Ascending aorta (tissue), 2 donors: Measurements from ENCODE around the gene TMTC1. TPM values are rescaled to one million over a fixed set of nuclear protein-coding genes. Genes with fewer than 3 reads are reported as not detected.

Experiments
- DNase-seq, 2 donors: peaks; one replicate each; pipeline ENCODE4 v3.0.0-alpha.2; 2019; ENCODE audit warnings: low spot score in 2 of 2
- H3K27ac ChIP-seq, 2 donors: fragments of 200-600 bp; sonication (generic); one replicate each; pipeline ENCODE4 v1.5.1; 2016 to 2017; ENCODE audit warnings: mild to moderate bottlenecking in 1 of 2
- H3K27me3 ChIP-seq: fragments of 200-600 bp; sonication (generic); one replicate; pipeline ENCODE4 v1.5.1; 2017
- H3K36me3 ChIP-seq, 2 donors: fragments of 200-600 bp; sonication (generic); one replicate each; pipeline ENCODE4 v1.5.1; 2016
- H3K4me1 ChIP-seq, 2 donors: fragments of 200-600 bp; sonication (generic); one replicate each; pipeline ENCODE4 v1.5.1; 2016 to 2017; ENCODE audit warnings: mild to moderate bottlenecking in 1 of 2
- H3K4me3 ChIP-seq, 2 donors: fragments of 200-600 bp; sonication (generic); one replicate each; pipeline ENCODE4 v1.5.1; 2016 to 2017; ENCODE audit warnings: mild to moderate bottlenecking in 1 of 2
- H3K9me3 ChIP-seq, 2 donors: fragments of 200-600 bp; sonication (generic); one replicate each; pipeline ENCODE4 v1.5.1; 2016
- CTCF ChIP-seq, 3 experiments: fragments of 200-600 bp in 2 of 3; fragments of 450-650 bp in 1 of 3; sonication (generic) in 2 of 3; IDR thresholded peaks; one replicate each; pipeline ENCODE4 v1.5.1; 2016 to 2019; ENCODE audit warnings: antibody characterized with exemption in 3 of 3, mild to moderate bottlenecking in 1 of 3, moderate library complexity in 1 of 3
- intact Hi-C: fragments of 100-400 bp; cut with DNase I; formaldehyde crosslinking; loops from one replicate; pipeline ENCODE4 v1.15.1; 2023
- total RNA-seq: library from RNA; depleted of rRNA; stranded (reverse); fragments of >200 nt; gene quantifications from one replicate; pipeline ENCODE4 v1.1.0, GENCODE V29; 2016

TMTC1 gene
- total RNA-seq, 1 donor from 2014 or later: 176 TPM

DNA sequence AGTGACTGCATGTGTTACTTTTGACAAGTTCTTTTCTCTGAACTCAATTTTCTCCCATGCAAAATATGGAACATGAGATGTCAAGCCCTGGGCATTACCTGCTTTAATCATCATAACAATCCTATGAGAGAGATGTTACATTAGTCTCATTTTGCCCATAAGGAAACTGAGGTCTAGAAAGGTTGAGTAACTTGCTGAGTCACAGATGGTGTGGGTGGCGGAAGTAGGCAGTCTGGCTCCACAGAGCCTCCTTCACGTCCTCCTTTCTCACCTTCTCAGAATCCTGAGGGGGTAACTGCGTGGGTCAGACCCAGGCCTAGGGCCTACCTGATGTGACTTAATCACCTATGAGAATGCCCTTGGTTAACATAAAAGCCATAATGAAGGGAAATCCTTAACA, 50.7 kb downstream of the TMTC1 start:
- Histone ChIP-seq H3K27me3 (no peaks in the 10 kb centered on the region), H3K27ac (peak overlapping the region; percentile 8 to 51), H3K4me3 (no peak overlapping the region), H3K36me3 (peaks cover 0 to 9% of the 10 kb centered on the region in 2 donors), H3K4me1 (peaks cover 4 to 18% of the 10 kb centered on the region in 2 donors), H3K9me3 (no peaks in the 10 kb centered on the region)
- no peak for DNase-seq
- no peak for TF ChIP-seq CTCF (IDR thresholded peaks at IDR 0.05)
- intact Hi-C loops: no loop called here

- TF ChIP-seq CTCF (IDR thresholded peaks at IDR 0.05): no peak
- peaks cover 4 to 17% of the 10 kb centered on the region in 2 donors for H3K4me1 ChIP-seq
- peak overlapping the region; percentile 8 to 32 for H3K27ac ChIP-seq
- intact Hi-C loops: no loop called here
- no peak for DNase-seq
- peaks cover 0 to 9% of the 10 kb centered on the region in 2 donors for H3K36me3 ChIP-seq
- H3K27me3 ChIP-seq: no peaks in the 10 kb centered on the region
- no peaks in the 10 kb centered on the region for H3K9me3 ChIP-seq
- H3K4me3 ChIP-seq: no peak overlapping the region
Observed at GRCh38 chr12:29732593-29732992, 51.1 kb downstream of the TMTC1 start.

- no peak for TF ChIP-seq CTCF (IDR thresholded peaks at IDR 0.05)
- intact Hi-C loops: no loop called here
- peaks cover 0 to 9% of the 10 kb centered on the region in 2 donors for H3K36me3 ChIP-seq
- H3K27me3 ChIP-seq: no peaks in the 10 kb centered on the region
- no peak for DNase-seq
- H3K4me3 ChIP-seq: no peak overlapping the region
- no peaks in the 10 kb centered on the region for H3K9me3 ChIP-seq
- H3K27ac ChIP-seq: peak overlapping the region; percentile 15 to 32
- H3K4me1 ChIP-seq: peaks cover 4 to 17% of the 10 kb centered on the region in 2 donors
Observed at GRCh38 chr12:29732191-29732590, 51.6 kb downstream of the TMTC1 start.

- no peaks in the 10 kb centered on the region for H3K9me3 ChIP-seq
- H3K27ac ChIP-seq: peak overlapping the region in 1 of 2 donors; percentile 30
- peaks cover 0 to 9% of the 10 kb centered on the region in 2 donors for H3K36me3 ChIP-seq
- no peak overlapping the region for H3K4me3 ChIP-seq
- no peak for TF ChIP-seq CTCF (IDR thresholded peaks at IDR 0.05)
- H3K27me3 ChIP-seq: no peaks in the 10 kb centered on the region
- H3K4me1 ChIP-seq: peaks cover 5 to 23% of the 10 kb centered on the region in 2 donors
- DNase-seq: no peak
- intact Hi-C loops: no loop called here
Observed at GRCh38 chr12:29731591-29731990, 52.2 kb downstream of the TMTC1 start.

GRCh38 chr12:29730481-29730880, 53.3 kb downstream of the TMTC1 start:
- Histone ChIP-seq H3K4me3 (no peak overlapping the region), H3K27me3 (no peaks in the 10 kb centered on the region), H3K9me3 (no peaks in the 10 kb centered on the region), H3K27ac (no peak overlapping the region), H3K4me1 (peaks cover 14 to 29% of the 10 kb centered on the region in 2 donors), H3K36me3 (peaks cover 0 to 6% of the 10 kb centered on the region in 2 donors)
- no peak for TF ChIP-seq CTCF (IDR thresholded peaks at IDR 0.05)
- intact Hi-C loops: no loop called here
- DNase-seq: no peak

GRCh38 chr12:29728030-29728429, 55.7 kb downstream of the TMTC1 start:
- TF ChIP-seq CTCF (IDR thresholded peaks at IDR 0.05): no peak
- Histone ChIP-seq H3K27ac (no peak overlapping the region), H3K36me3 (no peaks in the 10 kb centered on the region), H3K27me3 (no peaks in the 10 kb centered on the region), H3K4me1 (peaks cover 10 to 17% of the 10 kb centered on the region in 2 donors), H3K4me3 (no peak overlapping the region), H3K9me3 (no peaks in the 10 kb centered on the region)
- DNase-seq: no peak
- intact Hi-C loops: no loop called here
